Measurements from ENCODE around the gene KDSR.

KDSR gene

DNA sequence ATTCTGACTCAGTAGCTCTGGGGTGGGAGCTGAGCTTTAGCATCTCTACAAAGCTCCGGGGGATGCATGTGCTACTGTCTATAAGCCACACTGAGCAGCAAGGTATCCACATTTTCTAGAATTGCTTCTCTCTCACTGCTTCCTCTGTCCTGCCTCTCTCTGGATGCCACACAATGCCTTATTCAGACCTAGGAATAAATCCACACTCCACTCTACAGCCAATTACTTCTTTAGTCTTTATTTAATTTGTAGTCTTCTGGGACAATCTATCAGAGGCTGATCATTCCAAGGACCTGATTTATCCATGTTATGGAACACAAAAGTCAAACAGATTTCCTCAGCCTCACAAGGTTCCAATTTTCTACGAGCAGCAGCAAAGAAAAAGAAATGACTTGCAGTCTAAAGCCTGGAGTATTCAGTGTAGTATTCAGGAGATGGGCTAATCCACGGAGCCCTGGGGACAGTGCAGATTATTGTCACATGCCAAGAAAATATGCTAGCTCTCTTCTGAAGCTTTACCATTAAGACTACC, 51.8 kb downstream of the KDSR start:
- no peak for TF ChIP-seq CTCF (IDR thresholded peaks at IDR 0.05; ENCODE audit: low read depth, low read length, missing control alignments)
- no peak overlapping the region for H3K4me3 ChIP-seq (replicated peaks; ENCODE audit: low read depth, low read length)
- DNase-seq (ENCODE audit: extremely low read depth, low read depth), result no peak

DNA sequence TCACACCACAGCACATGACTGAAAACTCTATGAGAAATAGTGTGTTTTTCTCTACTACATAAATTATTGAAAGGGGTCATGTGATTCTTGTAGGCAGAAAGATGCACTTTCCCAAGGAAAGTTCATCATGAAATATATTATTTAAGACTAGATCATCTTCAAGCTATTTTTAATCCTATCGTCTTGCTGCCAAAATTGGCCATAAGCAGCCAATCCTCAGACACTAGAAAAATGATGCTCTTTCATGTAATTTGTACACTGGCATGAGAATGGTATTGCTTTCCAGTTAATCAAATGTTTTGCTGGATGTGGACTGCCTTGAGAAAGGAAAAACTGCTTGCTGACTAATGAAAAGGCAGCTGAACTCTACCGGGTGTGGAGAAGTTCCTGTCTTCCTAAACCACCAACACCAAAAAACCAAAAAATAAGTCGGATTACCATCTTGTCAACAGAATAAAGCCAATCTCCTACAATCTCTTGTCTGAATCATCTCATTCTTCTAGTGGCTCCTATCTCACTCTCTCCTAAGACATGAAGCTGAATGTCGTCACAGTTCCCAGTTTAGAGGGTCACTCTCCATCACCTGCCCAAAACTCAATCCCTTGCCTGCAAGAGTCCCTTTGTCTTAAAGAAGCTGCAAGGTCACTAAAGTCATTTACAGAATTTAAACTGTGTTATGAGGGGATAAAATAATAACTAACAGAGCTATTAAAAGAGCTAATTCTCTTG, 52.8 kb downstream of the KDSR start:
- no peak for TF ChIP-seq CTCF (IDR thresholded peaks at IDR 0.05; ENCODE audit: low read depth, low read length, missing control alignments)
- H3K4me3 ChIP-seq (replicated peaks; ENCODE audit: low read depth, low read length), result no peak overlapping the region
- DNase-seq (ENCODE audit: extremely low read depth, low read depth), result no peak

GRCh38 chr18:63313396-63313917, 53.5 kb downstream of the KDSR start:
- TF ChIP-seq CTCF (IDR thresholded peaks at IDR 0.05; ENCODE audit: low read depth, low read length, missing control alignments), result no peak
- no peak overlapping the region for H3K4me3 ChIP-seq (replicated peaks; ENCODE audit: low read depth, low read length)
- no peak for DNase-seq (ENCODE audit: extremely low read depth, low read depth)

GRCh38 chr18:63312737-63313395, 54.1 kb downstream of the KDSR start:
- no peak for DNase-seq (ENCODE audit: extremely low read depth, low read depth)
- H3K4me3 ChIP-seq (replicated peaks; ENCODE audit: low read depth, low read length), result no peak overlapping the region
- TF ChIP-seq CTCF (IDR thresholded peaks at IDR 0.05; ENCODE audit: low read depth, low read length, missing control alignments), result no peak

GRCh38 chr18:63312019-63312409, 55.0 kb downstream of the KDSR start:
- H3K4me3 ChIP-seq (replicated peaks; ENCODE audit: low read depth, low read length), result no peak overlapping the region
- no peak for TF ChIP-seq CTCF (IDR thresholded peaks at IDR 0.05; ENCODE audit: low read depth, low read length, missing control alignments)
- DNase-seq (ENCODE audit: extremely low read depth, low read depth), result no peak

DNA sequence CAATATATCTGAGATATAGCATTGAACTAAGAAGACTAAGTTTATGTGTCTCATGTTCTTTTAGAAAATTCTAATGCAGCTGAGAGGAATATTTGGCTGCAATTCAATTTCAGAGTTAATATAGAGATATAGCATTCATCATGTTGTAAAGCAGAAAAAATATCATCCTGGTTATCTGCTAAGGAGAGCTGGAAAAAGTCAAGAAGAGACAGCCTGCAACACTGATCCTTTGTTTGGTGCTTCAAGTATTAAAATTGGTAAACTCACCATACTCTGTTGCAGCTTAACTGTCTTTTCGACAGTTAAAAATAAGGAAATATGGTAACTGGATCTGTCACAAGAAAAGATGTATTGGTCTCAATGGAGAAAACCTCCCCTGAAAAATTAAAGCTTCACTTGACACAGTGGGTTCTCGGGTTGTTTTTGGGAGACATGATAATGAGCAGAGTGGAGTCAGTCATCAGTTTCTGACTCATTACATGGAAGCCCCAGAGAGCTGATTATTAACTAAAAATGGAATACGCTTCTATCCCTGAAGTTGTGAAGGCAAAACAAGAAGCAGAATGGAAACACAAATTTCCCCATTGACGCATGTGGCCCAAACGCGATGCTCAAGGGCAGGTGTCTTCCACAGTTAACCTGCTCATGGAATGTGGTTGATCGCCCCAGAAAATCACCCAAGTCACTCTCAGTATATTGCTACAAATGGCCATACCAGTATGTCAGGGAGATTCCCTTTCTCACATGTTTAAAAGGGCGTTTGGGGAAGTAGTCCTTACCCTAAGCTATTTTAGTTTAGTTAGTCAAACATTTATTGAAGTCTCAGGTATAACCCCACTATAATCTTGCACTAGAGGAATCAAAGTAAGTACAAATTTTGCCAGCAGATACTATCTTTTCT, 55.6 kb downstream of the KDSR start:
- H3K4me3 ChIP-seq (replicated peaks; ENCODE audit: low read depth, low read length), result no peak overlapping the region
- no peak for TF ChIP-seq CTCF (IDR thresholded peaks at IDR 0.05; ENCODE audit: low read depth, low read length, missing control alignments)
- DNase-seq (ENCODE audit: extremely low read depth, low read depth), result no peak
